Measurements from ENCODE around the gene RTRAF. TPM values are rescaled to one million over a fixed set of nuclear protein-coding genes. Genes with fewer than 3 reads are reported as not detected.

The RTRAF gene
- total RNA-seq (2021), result 347 and 350 TPM in 2 replicates
- long read RNA-seq, full-length matches to known transcripts, result 669 of 696 reads
- long read RNA-seq, partial matches to known transcripts, result 1 of 696 reads
- long read RNA-seq, other reads (novel, unspliced or antisense), result 26 of 696 reads

- H4K8ac ChIP-seq (replicated peaks; ENCODE audit: insufficient read length, low read depth, low read length), result peak within 1 kb of the TSS; percentile 8
- H4K91ac ChIP-seq (ENCODE audit: insufficient read length, low read depth, low read length), result no peak within 1 kb of the TSS
- H3K9ac ChIP-seq (ENCODE audit: extremely low read depth, insufficient read length, low read length), result peak within 1 kb of the TSS; percentile 98
- no peak within 1 kb of the TSS for H2AFZ ChIP-seq (ENCODE audit: low read length)
- peaks cover 8% of the 10 kb centered on the region; the same call in 1 of the 2 replicates for H3K79me2 ChIP-seq (ENCODE audit: insufficient read depth, low read length)
- Mint-ChIP-seq H3K27ac (peak within 1 kb of the TSS; percentile 93 to 97 (median 95)), H3K4me1 (peaks cover 5 to 10% of the 10 kb centered on the region in 2 experiments), H3K9me3 (no peaks in the 10 kb centered on the region), H3K4me3 (peak within 1 kb of the TSS; percentile 87 to 98), H3K36me3 (ENCODE audit: insufficient read depth in 1 of 3, low read depth in 3 of 3) (peaks cover 17 to 32% (median 29%) of the 10 kb centered on the region in 3 experiments; a peak in 6 of 7 replicates), H3K27me3 (ENCODE audit: low read depth) (peaks cover 4% of the 10 kb centered on the region; the same call in 1 of the 2 replicates)
- H3K4me2 ChIP-seq (ENCODE audit: insufficient read depth, insufficient read length, low read length), result peak within 1 kb of the TSS; percentile 98
- H3K56ac ChIP-seq (ENCODE audit: insufficient read length, low read depth, low read length), result no peak within 1 kb of the TSS
- H4K20me1 ChIP-seq (ENCODE audit: control insufficient read depth, insufficient read depth, insufficient read length), result no peaks in the 10 kb centered on the region
- TF ChIP-seq CTCF (conservative IDR thresholded peaks at IDR 0.05), result no peak
- peak within 1 kb of the TSS; percentile 96 for H3K18ac ChIP-seq (ENCODE audit: insufficient read length, low read depth, low read length)
- WGBS (ENCODE audit: extremely low coverage, insufficient read length, low lambda C conversion rate), result no CpG with 5 or more reads among the region's 72 CpGs
- H2BK120ac ChIP-seq (ENCODE audit: low read depth, low read length, poor library complexity, severe bottlenecking), result no peak within 1 kb of the TSS
- H3K23ac ChIP-seq (ENCODE audit: insufficient read length, low read depth, low read length), result no peak within 1 kb of the TSS
- no peaks in the 10 kb centered on the region for H3K4me1 ChIP-seq (ENCODE audit: insufficient read depth, low read length)
- no peak within 1 kb of the TSS for H2AK5ac ChIP-seq (ENCODE audit: insufficient read length, low read length)
- peak; percentile 92 for DNase-seq
- no peak within 1 kb of the TSS for H2BK5ac ChIP-seq (ENCODE audit: insufficient read length, low read length)
- H3K14ac ChIP-seq (ENCODE audit: insufficient read depth, low read length), result peak within 1 kb of the TSS; percentile 97
- peaks cover 5% of the 10 kb centered on the region for H3K23me2 ChIP-seq (ENCODE audit: insufficient read length, low read depth, low read length, poor library complexity, severe bottlenecking)
- no peaks in the 10 kb centered on the region for H3K79me1 ChIP-seq (ENCODE audit: insufficient read depth, low read depth, low read length, poor library complexity, severe bottlenecking)
- no peak within 1 kb of the TSS for H2BK15ac ChIP-seq (ENCODE audit: low read depth, low read length)
- H3T11ph ChIP-seq (ENCODE audit: low read length), result no peak within 1 kb of the TSS
- H4K5ac ChIP-seq (ENCODE audit: insufficient read length, low read depth, low read length), result peak within 1 kb of the TSS; percentile 90
- no peaks in the 10 kb centered on the region for H3K27me3 ChIP-seq (ENCODE audit: insufficient read depth, low read length)
- H3K9me3 ChIP-seq (ENCODE audit: control insufficient read depth, low read depth, low read length), result no peaks in the 10 kb centered on the region
- H2BK20ac ChIP-seq (ENCODE audit: low read depth, low read length, poor library complexity, severe bottlenecking), result no peak within 1 kb of the TSS
- H2BK12ac ChIP-seq (ENCODE audit: insufficient read length, low read depth, low read length), result no peak within 1 kb of the TSS
- peak within 1 kb of the TSS; percentile 9; the same call in 1 of the 2 replicates for H3K4ac ChIP-seq (ENCODE audit: low read depth, low read length)
- peak within 1 kb of the TSS; percentile 14 for H3K27ac ChIP-seq (ENCODE audit: insufficient read length, low read depth, low read length)
Measured at GRCh38 chr14:51989293-51990234, at the start of gene RTRAF. RTRAF (plus strand) TSS chr14:51989546; CDS start chr14:51989640, 94 bp downstream.
